ENCODE data around the gene DDX20. TPM values are rescaled to one million over a fixed set of nuclear protein-coding genes. Genes with fewer than 3 reads are reported as not detected.

The DDX20 gene
- total and polyA plus RNA-seq, 2 of the 8 experiments (the other 6 are each of a cell fraction or from before 2014, with no cell fraction given) = 7.5 to 24.7 TPM

GRCh38 chr1:111723871-111724270, 31.8 kb upstream of the DDX20 start (continued):
- TF ChIP-seq CHD7 (IDR thresholded peaks at IDR 0.05; ENCODE audit: insufficient replicate concordance, low read length) (no peak), EZH2 (IDR thresholded peaks at IDR 0.05; ENCODE audit: low read depth, low read length, severe bottlenecking) (no peak), PHF8 (conservative IDR thresholded peaks at IDR 0.05; ENCODE audit: low read depth, low read length) (no peak)
